Uterus (tissue), 2 donors: Measurements from ENCODE around the gene FMNL2.

Source experiments
- CTCF ChIP-seq, 4 experiments: fragments of 200-600 bp in 2 of 4; fragments of 450-650 bp in 2 of 4; sonication (generic) in 2 of 4; IDR thresholded peaks; one replicate each; pipeline ENCODE4 v1.5.1; 2016 to 2019; ENCODE audit warnings: antibody characterized with exemption in 4 of 4, mild to moderate bottlenecking in 2 of 4, moderate library complexity in 1 of 4
- POLR2A ChIP-seq, 2 donors: fragments of 450-650 bp; IDR thresholded peaks; one replicate each; pipeline ENCODE4 v1.6.1; 2016; ENCODE audit warnings: antibody characterized with exemption in 2 of 2, mild to moderate bottlenecking in 1 of 2, moderate library complexity in 1 of 2

GRCh38 chr2:152425765-152426727 is 91.1 kb downstream of the FMNL2 start:
- TF ChIP-seq CTCF (IDR thresholded peaks at IDR 0.05) (no peak), POLR2A (IDR thresholded peaks at IDR 0.05) (no peak)
